Measurements from ENCODE around the gene PCA3.
"Not testable (repeated sequence)": the region's sequence is repeated elsewhere in the genome, so short reads cannot be mapped to it uniquely, and the experiment has no call there.

Gene PCA3
- long read RNA-seq, donor 1, result 0 reads
- long read RNA-seq, donor 2, result 0 reads
- long read RNA-seq, donor 3, result 0 reads
- long read RNA-seq, donor 4, result 0 reads
- long read RNA-seq, donor 5, result 0 reads
- long read RNA-seq, donor 6, result 0 reads
- long read RNA-seq, donor 7, result 0 reads
- long read RNA-seq, donor 8, result 0 reads

DNA sequence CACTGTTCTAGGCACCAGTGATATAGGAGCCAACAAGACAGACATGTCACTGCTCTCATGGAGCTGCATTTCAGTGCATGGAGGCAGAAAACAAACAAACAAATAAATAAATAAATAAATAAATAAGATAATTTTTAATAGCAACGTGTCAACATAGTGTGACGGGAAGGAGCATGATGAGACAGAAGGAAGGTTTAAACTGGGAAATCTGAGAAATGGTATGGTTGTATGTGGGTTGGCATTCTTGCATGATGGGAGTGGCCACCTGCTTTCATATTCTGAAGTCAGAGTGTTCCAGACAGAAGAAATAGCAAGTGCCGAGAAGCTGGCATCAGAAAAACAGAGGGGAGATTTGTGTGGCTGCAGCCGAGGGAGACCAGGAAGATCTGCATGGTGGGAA, at the start of gene PCA3:
TSS of gene PCA3 (plus strand) at position 301 of the 400 bp plus-strand sequence.
- no peak for DNase-seq

DNA sequence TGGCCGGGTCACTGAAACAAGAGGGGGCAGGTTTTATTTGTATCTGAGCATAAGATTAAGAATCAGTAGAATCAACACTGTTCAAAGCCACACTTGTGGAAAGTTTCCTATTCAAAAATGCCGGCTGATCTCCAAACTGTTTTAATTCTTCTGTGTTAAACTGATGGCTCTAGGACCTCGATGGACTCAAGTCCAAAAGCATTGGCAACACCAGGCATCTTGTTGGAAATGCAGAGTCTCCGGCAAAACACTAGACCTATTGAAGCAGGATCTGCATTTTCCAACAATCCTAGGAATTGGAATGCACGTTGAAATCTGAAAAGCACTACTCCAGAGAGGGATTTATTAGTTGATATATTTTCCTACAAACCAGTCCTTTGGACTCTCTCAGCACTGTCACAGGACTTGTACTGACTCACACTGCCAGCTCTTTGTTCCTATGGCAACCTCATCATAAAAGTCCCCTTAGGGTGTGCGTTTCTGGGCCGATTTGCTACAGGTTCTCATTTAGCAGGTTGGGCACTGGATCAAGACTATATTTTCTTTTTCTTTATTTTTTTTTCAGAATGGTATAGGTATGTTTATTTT, 48.1 kb upstream of the PCA3 start:
- DNase-seq, result no peak

DNA sequence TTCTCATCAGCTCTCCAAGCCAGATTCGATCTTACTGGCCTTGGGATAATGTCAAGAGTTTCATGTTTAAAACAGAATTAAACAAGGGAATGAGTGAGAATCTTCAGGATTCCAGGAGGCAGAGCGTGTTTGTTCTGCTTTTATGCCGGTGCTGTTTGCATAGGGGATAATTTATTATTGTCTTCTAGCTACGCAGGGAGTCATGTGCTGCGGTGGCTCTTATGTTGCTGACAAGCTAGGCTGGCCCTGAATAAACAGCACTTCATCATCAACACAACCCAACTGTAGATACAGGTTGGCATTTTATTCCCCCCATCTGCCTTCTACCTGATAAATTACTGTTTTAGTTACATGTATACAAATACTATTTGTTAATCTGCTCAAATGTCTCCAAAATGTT, 47.1 kb upstream of the PCA3 start:
- no peak for DNase-seq

DNA sequence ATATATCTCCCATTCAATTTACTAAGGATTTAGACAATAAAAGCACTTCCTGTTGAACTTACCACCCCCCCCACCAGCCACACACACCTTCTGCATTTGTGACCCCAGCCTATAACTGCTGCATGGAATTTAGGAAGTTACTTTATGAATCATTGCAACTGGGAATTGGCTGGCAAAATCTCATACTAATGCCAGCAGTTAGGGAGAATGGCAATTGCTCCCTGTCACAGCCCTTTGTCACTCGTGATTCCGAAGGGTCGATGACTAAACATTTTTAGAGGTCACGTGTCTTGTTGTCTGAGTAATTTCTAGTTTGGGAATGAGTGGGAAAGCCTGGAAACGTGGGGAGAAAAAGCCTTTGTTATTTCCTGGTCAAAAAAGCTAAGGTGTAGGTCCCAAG, 46.6 kb upstream of the PCA3 start:
- no peak for DNase-seq

DNA sequence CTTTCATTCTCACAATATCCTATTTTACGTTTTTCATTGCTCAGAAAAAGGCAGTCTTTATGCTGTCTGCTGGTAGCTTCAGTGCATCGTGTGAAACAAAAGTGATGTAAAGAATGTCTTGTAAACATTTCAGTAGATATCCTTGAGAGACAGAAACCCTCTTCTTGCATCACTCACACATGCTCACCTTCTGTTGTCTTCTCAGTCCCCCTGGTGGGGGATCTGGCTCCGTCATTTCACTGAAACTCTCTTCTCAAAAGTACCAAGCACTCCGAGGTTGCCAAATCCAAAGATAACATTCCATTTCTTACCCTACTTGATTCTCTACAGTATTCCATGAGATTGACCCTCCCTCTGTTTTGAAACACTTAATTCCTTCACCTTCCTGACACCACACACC, 46.1 kb upstream of the PCA3 start:
- no peak for DNase-seq

DNA sequence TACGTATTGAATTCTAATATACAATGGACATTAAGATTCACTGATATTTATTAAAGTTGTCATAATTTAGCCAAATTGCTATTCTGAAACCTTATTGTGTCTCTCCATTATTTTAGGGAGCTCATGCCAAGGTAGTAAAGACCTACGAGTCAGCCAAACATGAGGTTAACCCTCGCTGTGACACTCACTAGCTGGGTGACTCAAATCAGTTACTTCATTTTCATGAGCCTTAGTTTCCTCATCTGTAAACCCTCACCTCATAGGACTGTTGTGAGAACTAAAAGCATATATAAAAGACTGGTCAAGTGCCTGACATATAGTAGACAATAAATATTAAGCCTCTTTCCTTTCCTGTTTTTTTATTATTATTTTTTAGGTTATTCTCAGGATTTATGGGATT, 44.0 kb upstream of the PCA3 start:
- no peak for DNase-seq

DNA sequence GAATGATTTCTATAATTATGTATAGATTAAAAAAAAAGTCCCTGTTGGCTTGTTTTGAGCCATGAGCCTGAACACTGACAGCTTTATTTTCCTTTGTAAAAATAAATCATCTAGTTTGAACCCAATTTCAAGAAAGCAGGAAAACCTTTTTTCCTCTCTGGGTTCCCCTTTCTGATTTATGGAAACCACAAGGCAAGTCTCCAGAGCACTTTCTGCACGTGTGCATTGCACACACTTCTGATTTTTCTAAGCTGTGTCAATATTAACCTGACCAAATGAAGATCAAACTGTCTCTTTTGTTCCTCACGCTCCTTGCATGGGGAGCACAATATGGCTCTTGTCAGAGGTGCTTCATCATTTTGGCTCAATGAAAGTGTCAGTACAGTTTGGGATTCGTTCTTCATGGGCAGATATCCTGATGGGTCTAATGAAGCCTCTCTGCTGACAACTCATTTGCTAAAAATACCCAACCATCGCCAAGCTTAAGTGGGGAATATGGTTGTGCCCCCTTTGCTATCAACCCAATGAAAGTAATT, 39.2 kb upstream of the PCA3 start:
- DNase-seq, result no peak

DNA sequence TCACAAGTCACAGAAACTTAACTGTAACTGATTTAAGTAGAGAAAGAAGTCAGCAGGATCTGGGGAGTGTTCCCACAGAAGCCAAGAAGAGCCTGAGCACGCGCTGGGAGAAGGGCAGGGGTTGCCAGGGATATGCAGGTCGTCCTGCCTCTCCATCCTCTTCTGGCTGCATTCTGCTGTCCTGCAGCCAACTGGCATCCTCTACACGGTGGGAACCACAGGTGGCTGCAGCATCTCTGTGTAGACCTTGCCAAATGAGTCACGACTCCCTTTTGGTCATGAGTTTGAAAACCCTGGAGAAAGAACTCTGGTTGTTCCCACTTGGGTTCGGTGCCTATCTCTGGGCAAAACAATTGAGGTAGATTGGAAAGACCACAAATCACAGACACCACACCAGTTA, 38.4 kb upstream of the PCA3 start:
- no peak for DNase-seq

DNA sequence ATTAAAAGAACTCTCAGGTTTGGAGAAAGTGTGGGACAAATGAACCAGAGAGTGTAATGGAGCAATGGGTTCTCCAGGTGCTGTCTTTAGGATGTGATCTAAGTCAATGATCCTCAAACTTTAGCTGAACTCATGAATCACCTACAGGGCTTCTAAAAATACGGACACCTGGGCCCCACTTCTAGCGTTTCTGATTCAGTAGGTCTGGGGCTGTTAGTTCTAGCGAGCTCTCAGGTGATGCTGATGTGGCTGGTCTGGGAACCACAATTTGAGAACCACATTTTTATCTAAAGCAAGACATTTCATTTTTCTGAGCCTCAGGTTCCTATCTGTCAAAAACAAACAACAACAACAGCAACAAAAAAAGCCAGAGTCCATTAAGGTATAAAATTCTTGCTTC, 35.1 kb upstream of the PCA3 start:
- no peak for DNase-seq

DNA sequence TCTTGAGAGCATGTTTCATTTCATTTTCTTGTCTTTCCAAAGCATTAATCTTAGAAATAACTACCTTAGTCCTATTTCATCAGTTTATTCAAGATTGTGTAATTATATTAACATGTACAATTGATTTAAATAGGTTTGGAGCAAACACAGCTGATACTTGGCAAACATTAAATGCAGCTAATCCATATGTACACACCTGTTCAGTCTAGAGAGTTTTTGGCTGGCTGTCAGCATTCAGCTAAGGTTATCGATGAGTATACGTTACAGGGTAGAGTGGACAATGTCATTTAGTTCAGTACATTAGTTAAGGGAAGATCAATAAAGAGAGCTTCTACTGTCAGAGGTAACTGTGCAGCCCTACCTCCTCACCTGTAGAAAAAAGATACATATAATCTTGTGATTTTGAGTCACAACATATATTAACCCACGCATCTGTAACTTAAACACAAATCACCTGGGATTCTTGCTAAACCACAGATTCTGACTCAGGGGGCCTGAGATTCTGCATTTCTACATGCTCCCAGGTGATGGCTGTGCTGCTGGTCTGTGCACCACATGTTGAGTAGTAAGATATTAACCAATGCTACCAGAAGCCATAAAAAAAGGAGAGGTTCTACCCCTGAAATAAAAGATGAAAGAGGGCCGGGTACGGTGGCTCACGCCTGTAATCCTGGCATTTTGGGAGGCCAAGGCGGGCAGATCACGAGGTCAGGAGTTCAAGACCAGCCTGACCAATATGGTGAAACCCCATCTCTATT, 34.1 kb upstream of the PCA3 start:
- DNase-seq, result no peak

DNA sequence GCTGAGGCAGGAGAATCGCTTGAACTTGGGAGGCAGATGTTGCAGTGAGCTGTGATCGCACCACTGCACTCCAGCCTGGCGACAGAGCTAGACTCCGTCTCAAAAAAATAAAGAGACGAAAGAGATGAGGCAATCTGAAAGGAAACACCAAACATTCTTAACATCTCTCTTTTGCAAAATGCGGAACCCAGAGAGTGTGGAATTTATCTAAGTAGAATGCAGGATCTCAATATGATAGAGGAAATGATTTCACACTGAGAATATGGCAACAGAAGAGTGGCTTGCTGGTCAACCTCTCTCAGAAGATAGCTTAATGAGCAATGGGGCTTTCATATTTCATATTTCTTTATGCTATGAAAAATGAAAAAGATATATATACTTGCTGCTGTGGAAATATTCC, 33.4 kb upstream of the PCA3 start:
- DNase-seq, result no peak

DNA sequence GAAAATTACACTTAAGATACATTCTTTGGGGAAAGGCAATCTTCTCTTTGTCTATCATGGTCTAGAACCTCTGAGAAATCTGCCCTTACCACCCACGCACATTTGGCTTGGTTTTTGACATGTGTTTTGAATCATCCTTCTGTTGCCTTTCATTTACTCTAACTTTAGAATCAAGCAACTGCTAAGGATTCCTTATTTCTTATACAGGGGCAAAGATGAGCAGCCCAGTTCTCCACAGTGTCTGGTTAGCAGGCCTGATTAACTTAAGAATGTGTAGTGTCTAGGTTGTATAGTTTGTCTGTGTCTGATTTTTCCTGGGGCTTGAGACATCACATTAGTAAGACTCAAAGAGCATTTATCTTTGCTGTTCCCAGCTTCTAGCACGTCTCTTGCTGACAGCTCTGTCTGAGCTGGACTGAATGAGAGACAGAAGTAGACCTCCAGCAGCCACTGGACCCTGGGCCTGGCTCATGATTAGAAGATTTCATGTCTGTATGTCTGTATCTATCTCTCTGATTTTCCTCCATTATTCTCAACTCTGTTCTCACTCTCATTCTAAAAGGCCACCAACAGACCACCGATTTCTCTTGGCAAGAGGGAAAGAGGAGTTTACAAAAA, 31.8 kb upstream of the PCA3 start:
- DNase-seq, result no peak

DNA sequence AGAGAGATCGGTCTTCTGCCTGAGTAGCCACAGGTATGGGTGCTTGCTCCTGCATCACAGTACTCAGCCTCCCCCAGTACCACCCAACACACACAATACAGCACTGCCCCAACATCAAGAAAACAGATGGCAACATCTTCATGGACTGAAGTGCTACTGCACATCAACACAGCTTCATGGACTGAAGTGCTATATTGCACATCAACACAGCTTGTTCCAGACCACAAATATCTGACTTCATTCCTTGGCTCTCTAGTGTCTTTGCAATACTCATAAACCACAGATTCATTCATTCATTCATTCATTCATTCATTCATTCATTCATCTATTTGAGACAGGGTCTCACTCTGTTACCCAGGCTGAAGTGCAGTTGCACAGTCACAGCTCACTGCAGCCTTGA, 31.1 kb upstream of the PCA3 start:
- DNase-seq, result no peak

DNA sequence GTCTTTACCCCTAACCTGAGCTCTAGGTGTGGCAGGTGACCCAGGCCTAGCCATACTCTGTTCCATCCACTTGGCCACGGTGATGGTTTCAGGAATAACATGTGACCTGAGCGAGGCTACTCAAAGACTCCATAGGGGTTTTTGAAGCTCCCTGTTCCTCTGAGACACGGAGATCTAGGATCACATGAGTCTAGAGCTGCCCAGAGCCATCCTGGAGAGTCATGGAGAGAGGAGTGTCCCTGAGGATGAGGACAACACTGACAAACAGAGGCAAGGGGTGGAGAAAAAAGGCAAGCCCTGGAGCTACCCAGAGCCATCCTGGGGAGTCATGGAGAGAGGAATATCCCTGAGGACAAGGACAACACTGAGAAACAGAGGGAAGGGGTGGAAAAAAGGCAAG, 29.5 kb upstream of the PCA3 start:
- DNase-seq, result no peak

DNA sequence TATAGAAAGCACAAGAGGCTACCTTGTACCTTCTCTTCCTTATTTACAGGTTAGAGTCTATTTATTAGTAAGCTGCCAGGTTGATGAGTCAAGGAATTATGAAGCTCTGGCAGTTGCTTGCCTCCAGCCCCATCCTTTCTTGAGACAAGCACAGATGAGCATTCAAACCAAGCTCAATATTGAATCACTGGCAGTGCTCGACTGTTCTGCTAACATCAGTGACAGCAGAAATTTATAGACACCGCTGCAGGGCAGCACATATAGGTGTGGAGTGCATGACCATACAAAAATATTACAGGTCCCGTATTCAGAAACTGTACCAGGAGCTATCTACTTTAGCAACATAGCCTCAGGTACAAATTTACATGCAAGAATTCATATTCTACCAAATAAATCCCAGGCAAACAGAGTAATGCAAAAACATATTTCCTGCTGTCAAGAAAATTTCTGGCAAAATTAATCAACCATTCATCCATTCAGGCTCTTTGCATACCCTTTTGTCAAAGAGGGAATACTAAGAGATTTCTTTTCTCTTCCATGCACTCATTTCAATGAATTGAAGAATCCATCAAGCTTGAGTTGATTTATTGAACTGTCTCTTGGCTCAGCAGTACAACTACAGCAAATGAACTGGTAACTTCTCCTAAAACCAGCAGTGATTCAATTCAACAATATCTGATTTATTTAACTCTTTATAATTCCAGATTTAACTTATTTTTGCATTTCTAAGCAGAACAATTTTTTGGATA, 26.9 kb upstream of the PCA3 start:
- no peak for DNase-seq

DNA sequence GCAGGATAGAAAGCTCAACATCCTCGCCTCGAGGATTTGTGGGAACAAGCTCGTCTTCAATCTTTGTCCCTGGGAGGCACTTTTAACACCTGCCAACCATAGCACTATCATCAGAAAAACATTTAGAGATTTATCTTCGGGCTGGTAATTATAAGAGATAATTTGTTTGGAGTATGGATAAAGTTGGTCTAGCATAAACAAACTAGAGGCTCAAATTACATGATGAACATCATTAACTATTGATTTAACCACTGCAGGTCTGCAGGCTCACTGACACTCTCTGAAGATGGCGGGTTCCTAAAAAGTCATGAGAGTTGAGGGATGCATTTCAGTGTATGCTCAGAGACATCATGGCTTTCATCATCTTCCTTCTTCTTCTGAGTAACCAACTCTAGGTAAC, 25.8 kb upstream of the PCA3 start:
- no peak for DNase-seq

DNA sequence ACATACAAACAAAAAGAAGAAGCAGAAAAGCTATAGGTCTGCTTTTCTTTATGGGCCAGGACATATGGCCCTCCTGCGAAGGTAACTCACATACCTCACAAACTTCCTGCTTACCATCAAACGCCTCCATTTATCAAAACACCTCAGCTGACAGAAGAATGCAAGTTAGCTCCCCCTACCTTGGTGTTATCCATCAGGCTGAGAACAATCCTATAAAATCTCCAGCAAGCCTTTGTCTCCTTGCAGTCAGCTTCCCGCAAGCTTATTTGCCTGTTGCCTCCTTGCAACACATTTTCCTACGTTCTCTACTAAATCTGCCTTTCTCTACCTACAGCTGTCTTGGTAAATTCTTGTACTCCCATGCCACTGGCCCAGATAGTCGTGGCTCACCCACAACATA, 22.7 kb upstream of the PCA3 start:
- no peak for DNase-seq

DNA sequence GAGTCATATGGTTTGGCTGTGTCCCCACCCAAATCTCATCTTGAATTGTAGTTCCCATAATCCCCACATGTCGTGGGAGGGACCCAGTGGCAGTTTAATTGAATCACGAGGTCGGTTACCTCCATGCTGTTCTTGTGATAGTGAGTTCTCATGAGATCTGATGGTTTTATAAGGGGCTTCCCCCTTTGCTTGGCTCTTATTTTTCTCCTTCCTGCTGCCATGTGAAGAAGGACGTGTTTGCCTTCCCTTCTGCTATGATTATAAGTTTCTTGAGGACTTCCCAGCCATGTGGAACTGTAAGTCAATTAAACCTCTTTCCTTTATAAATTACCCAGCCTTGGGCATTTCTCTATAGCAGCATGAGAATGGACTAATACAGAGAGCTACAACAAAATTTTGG, 21.3 kb upstream of the PCA3 start:
- DNase-seq, result not testable (repeated sequence)

DNA sequence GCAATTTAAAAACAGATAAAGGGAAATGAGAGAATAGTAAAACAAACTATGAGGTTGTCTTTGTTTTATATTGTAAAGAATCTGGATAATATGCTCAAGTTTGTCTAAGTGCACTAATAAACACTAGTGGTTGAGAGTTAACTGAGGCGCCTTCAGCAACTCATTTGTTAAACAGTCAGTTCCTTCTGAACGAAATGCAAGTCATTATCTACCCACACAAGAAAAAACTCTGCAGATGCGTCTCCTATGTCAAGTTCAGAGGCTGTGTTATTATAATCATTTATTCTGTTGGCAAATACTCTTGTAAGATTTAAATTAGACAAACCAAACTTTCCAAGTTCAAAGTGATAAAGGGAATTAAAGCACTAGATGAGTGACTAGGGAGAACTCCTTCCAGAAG, 20.3 kb upstream of the PCA3 start:
- no peak for DNase-seq

DNA sequence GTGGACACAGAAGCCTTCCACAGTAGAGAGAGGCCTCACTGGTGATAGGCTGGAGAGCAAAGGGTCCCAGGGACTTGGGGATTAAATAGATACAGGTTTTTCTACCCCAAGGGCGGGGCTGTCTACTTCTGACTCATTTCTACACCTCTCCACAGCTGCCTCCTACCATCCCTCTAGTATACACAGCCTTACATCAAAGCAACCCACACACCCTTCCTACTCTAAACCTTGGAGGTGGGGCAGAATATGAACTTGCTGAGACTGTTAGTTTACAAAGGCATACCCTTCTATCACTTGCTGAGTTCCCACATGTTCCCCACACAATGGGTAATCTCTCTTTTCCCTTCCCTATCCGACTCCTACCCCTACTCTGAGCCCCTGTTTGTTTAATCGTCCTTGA, 19.9 kb upstream of the PCA3 start:
- no peak for DNase-seq

DNA sequence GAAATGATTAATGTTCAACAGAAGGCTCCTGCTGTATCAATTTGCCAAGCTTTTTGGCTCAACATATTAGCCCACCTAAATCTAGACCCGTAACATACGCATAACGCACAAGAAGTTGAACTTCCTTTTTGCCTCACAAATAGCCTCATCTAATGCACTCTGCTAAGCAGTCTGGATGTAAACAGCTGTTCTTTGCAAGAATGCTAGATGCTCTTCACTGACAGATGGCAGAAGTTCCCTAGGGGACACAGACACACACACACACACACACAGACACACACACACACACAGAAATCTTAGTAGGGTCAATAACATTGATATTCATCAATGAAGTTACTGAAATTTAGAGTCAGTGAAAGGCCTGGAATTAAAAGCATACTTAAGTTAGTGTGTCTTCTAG, 13.2 kb upstream of the PCA3 start:
- no peak for DNase-seq

DNA sequence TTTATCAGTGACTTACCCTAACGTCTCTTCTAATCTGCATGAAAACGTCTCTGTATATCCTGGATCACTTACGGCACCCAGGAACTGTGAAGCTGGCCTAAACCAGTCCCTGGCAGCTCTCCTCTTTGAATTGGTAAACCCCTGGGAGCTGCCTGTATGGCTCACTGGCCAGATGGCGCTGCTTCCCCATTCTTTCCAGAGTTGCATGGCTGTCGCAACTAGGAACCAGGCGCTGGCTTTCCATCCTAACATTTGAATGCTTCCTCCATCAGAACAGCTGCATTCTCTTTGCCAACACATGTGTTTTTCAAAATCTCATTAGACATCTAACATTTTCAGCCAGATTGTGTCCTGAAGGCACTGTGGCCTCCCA, 8.0 kb upstream of the PCA3 start:
- DNase-seq, result no peak

Measured in right kidney (tissue), 9 donors.